Adrenal gland (tissue), 12 donors: ENCODE results near the gene SCAF11. TPM values are rescaled to one million over a fixed set of nuclear protein-coding genes. Genes with fewer than 3 reads are reported as not detected.
A peak's percentile ranks its signal among the peaks of the same experiment; 100 is the strongest.

ENCODE experiments used
- DNase-seq, 7 donors: peaks; one replicate each; pipeline ENCODE4 v3.0.0-alpha.2; 2019 to 2020
- H3K27ac ChIP-seq, 5 donors: fragments of 200-600 bp; sonication (generic) in 4 of 5; 1 replicate in 3 of 5; 2 replicates in 2 of 5; pipeline versions ENCODE4 v1.5.1 to v1.8.0; 2016 to 2020; ENCODE audit warnings: mild to moderate bottlenecking in 1 of 5
- H3K27me3 ChIP-seq: fragments of 200-600 bp; 2 replicates; pipeline ENCODE4 v1.8.0; 2021
- H3K36me3 ChIP-seq, 2 donors: fragments of 200-600 bp; replicated peaks in 1 of 2; 1 replicate in 1 of 2; 2 replicates in 1 of 2; pipeline versions ENCODE4 v1.5.1 to v1.8.0; 2018 to 2022
- H3K4me1 ChIP-seq, 2 donors: fragments of 200-600 bp; replicated peaks in 1 of 2; 1 replicate in 1 of 2; 2 replicates in 1 of 2; pipeline versions ENCODE4 v1.5.1 to v1.8.0; 2018 to 2021
- H3K4me3 ChIP-seq, 4 donors: fragments of 200-600 bp; sonication (generic) in 3 of 4; one replicate each; pipeline ENCODE4 v1.5.1; 2016 to 2018
- H3K9me3 ChIP-seq, 3 donors: fragments of 200-600 bp; sonication (generic) in 1 of 3; replicated peaks in 1 of 3; 1 replicate in 2 of 3; 2 replicates in 1 of 3; pipeline versions ENCODE4 v1.5.1 to v1.8.0; 2016 to 2021
- POLR2A ChIP-seq, 2 donors: fragments of 450-650 bp; IDR thresholded peaks; one replicate each; pipeline ENCODE4 v1.6.1; 2017; ENCODE audit warnings: antibody characterized with exemption in 2 of 2, mild to moderate bottlenecking in 2 of 2, moderate library complexity in 1 of 2
- WGBS, 4 donors: extraction: QIAGEN DNeasy Blood & Tissue Kit in 2 of 4; methylation state at CpG; one replicate each; pipeline versions ENCODE4 v1.1.5 to v1.1.7; 2013 to 2017; 5-methylcytosine and 5-hydroxymethylcytosine counted together
- intact Hi-C, 2 donors: fragments of 100-400 bp; cut with DNase I; formaldehyde crosslinking; loops; one replicate each; pipeline versions ENCODE4 v1.14.1 to v1.15.0; 2022 to 2023
- polyA plus RNA-seq, 3 donors: library from polyadenylated mRNA; stranded (reverse); fragments of 200-250 nt in 2 of 3; fragments of 350-450 nt in 1 of 3; fragmentation: Illumina TruSeq in 1 of 3; extraction: RNeasy Lipid Tissue Mini Kit (QIAGEN cat#74804) in 1 of 3; gene quantifications; one replicate each; pipeline ENCODE4 v1.2.3, GENCODE V29; 2013 to 2014
- total RNA-seq, 9 donors: library from RNA; depleted of rRNA in 4 of 9; stranded (reverse); fragments of >200 nt in 4 of 9; fragments of 120-200 nt in 1 of 9; fragmentation: NEBNext Ultra II Directional in 1 of 9; extraction: Animal tissue kit (Norgen Biotek cat#: 25700) in 1 of 9; gene quantifications; one replicate each; pipeline versions ENCODE4 v1.1.0 to v1.2.4, GENCODE V29; 2013 to 2023
- TF ChIP-seq, protein P1 (sequence below), 6 experiments: fragments of 450-650 bp in 4 of 6; fragments of 200-600 bp in 2 of 6; sonication (generic) in 1 of 6; IDR thresholded peaks; 1 replicate in 5 of 6; 2 replicates in 1 of 6; pipeline versions ENCODE4 v1.5.1 to v1.8.0; 2016 to 2021; ENCODE audit warnings: antibody characterized with exemption in 6 of 6, mild to moderate bottlenecking in 2 of 6, moderate library complexity in 1 of 6
- donor health status: healthy with polysubstance abuse.
- donor health status: Bipolar disorder and iron deficiency.
- donor health status: DM: yes; HTN: yes; CAD: no.
- donor health status: DM: no; HTN: no; CAD: no.
- donor health status: DM: no; HTN: no; CAD: no.
- donor health status: DM: yes; HTN: yes; CAD: no.

SCAF11 gene
- total and polyA plus RNA-seq, 12 donors: 19.1 to 170 (median 85.1) TPM

DNA sequence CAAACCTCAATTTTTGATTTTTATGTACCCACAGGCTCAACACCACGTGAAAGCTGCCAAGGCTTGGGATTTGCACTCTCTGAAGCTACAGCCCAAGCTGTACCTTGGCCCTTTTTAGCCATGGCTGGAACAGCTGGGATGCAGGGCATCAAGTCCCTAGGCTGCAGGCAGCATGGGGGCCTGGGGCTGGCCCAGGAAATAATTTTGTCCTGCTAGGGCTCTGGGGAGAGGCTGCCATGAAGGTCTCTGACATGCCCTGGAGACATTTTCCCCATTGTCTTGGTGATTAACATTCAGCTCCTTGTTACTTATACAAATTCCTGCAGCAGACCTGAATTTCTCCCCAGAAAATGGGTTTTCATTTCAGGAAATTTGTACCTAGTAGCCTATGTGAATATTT is 103.7 kb downstream of the SCAF11 start:
- Histone ChIP-seq H3K27ac (no peak overlapping the region), H3K9me3 (no peaks in the 10 kb centered on the region), H3K4me3 (no peak overlapping the region), H3K36me3 (no peaks in the 10 kb centered on the region), H3K4me1 (no peaks in the 10 kb centered on the region), H3K27me3 (no peaks in the 10 kb centered on the region)
- intact Hi-C loops: no loop called here
- TF ChIP-seq, protein P1, sequence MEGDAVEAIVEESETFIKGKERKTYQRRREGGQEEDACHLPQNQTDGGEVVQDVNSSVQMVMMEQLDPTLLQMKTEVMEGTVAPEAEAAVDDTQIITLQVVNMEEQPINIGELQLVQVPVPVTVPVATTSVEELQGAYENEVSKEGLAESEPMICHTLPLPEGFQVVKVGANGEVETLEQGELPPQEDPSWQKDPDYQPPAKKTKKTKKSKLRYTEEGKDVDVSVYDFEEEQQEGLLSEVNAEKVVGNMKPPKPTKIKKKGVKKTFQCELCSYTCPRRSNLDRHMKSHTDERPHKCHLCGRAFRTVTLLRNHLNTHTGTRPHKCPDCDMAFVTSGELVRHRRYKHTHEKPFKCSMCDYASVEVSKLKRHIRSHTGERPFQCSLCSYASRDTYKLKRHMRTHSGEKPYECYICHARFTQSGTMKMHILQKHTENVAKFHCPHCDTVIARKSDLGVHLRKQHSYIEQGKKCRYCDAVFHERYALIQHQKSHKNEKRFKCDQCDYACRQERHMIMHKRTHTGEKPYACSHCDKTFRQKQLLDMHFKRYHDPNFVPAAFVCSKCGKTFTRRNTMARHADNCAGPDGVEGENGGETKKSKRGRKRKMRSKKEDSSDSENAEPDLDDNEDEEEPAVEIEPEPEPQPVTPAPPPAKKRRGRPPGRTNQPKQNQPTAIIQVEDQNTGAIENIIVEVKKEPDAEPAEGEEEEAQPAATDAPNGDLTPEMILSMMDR (IDR thresholded peaks at IDR 0.05): no peak
- no peak for TF ChIP-seq POLR2A (IDR thresholded peaks at IDR 0.05)
- WGBS, 4 donors: 96 to 100% (median 100%) methylated on average over 1 of the region's 1 CpG; no CpG with 5 or more reads in 1 of the 4 donors
- no peak for DNase-seq

- H3K36me3 ChIP-seq: no peaks in the 10 kb centered on the region
- TF ChIP-seq POLR2A (IDR thresholded peaks at IDR 0.05): no peak
- TF ChIP-seq, protein P1 (IDR thresholded peaks at IDR 0.05): no peak
- H3K4me3 ChIP-seq: no peak overlapping the region
- no peak for DNase-seq
- no peaks in the 10 kb centered on the region for H3K27me3 ChIP-seq
- H3K4me1 ChIP-seq: peaks cover 0 to 17% of the 10 kb centered on the region in 2 donors
- no peaks in the 10 kb centered on the region for H3K9me3 ChIP-seq
- no peak overlapping the region for H3K27ac ChIP-seq
- intact Hi-C loops: no loop called here
- WGBS, 4 donors: 94 to 98% (median 95%) methylated on average over 1 of the region's 1 CpG
These were observed 107.2 kb downstream of the SCAF11 start for GRCh38 chr12:45883187-45883586.

DNA sequence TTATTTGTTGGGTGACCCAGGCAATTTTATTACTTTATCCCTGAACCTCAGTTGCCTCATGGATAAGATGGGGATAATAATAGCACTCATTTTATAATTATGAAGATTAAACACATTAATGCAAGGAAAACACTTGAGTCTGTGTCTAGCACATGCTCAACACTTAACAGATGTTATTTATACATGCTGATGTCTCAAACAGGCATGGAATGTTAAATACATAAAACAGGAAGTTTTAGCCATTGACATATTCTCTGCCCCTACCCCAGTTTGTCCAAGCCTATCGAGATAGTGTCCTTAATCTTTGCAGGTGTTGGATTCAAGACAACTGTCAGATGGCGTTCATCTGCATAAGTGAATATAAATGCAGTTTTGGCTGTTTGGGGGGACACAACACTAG is 109.8 kb downstream of the SCAF11 start:
- Histone ChIP-seq H3K4me1 (peaks cover 0 to 23% of the 10 kb centered on the region in 2 donors), H3K4me3 (no peak overlapping the region), H3K9me3 (no peaks in the 10 kb centered on the region), H3K27ac (no peak overlapping the region), H3K27me3 (no peaks in the 10 kb centered on the region), H3K36me3 (no peaks in the 10 kb centered on the region)
- 69 to 95% (median 86%) methylated on average over 2 of the region's 2 CpGs for WGBS, 4 donors
- intact Hi-C loops: no loop called here
- TF ChIP-seq, protein P1 (IDR thresholded peaks at IDR 0.05): no peak
- no peak for TF ChIP-seq POLR2A (IDR thresholded peaks at IDR 0.05)
- DNase-seq: no peak

- no peaks in the 10 kb centered on the region for H3K27me3 ChIP-seq
- no peak for DNase-seq
- H3K9me3 ChIP-seq: no peaks in the 10 kb centered on the region
- 75 to 89% (median 83%) methylated on average over 2 of the region's 2 CpGs for whole genome bisulfite sequencing, 4 donors
- H3K4me1 ChIP-seq: peaks cover 0 to 23% of the 10 kb centered on the region in 2 donors
- H3K4me3 ChIP-seq: no peak overlapping the region
- intact Hi-C loops: no loop called here
- peak overlapping the region in 3 of 5 donors; percentile 0 to 69 (median 5) for H3K27ac ChIP-seq
- H3K36me3 ChIP-seq: no peaks in the 10 kb centered on the region
- TF ChIP-seq, protein P1 (IDR thresholded peaks at IDR 0.05): no peak
- TF ChIP-seq POLR2A (IDR thresholded peaks at IDR 0.05): no peak
These were observed 110.9 kb downstream of the SCAF11 start for GRCh38 chr12:45879363-45879895.
